Activated naive CD4-positive, alpha-beta T cell treated with anti-CD3 and anti-CD28 coated beads, Interleukin-2, amount 10 ng/mL, durations not matched to agents 7 days and 5 days (primary cell): ENCODE measurements around the gene OLAH.

Source experiments
- CTCF ChIA-PET: fragments of 350-600 bp; sonication (Branson Sonifier 250); formaldehyde crosslinking; loops from one replicate; lab custom pipeline; 2021; ENCODE audit warnings: antibody characterized with exemption; lab: Charles Lee
- DNase-seq: peaks from one replicate; pipeline ENCODE4 v3.0.0-alpha.2; 2020
- H3K27ac Mint-ChIP-seq: one replicate; pipeline ENCODE4 v1.8.0; 2021; ENCODE audit warnings: mild to moderate bottlenecking, moderate library complexity, mixed read lengths
- H3K27me3 Mint-ChIP-seq: one replicate; pipeline ENCODE4 v1.8.0; 2021; ENCODE audit warnings: mild to moderate bottlenecking, mixed read lengths
- H3K36me3 Mint-ChIP-seq: one replicate; pipeline ENCODE4 v1.8.0; 2021; ENCODE audit warnings: mixed read lengths
- H3K4me1 Mint-ChIP-seq: one replicate; pipeline ENCODE4 v1.8.0; 2021; ENCODE audit warnings: mixed read lengths
- H3K4me3 Mint-ChIP-seq: one replicate; pipeline ENCODE4 v1.8.0; 2021; ENCODE audit warnings: mild to moderate bottlenecking, moderate library complexity, mixed read lengths
- H3K9me3 Mint-ChIP-seq: one replicate; pipeline ENCODE4 v1.8.0; 2021; ENCODE audit warnings: mixed read lengths

Gene OLAH

GRCh38 chr10:15091418-15091817 lies 47.7 kb downstream of the OLAH start:
- peaks cover 9% of the 10 kb centered on the region for H3K4me1 Mint-ChIP-seq
- DNase-seq: no peak
- no peak overlapping the region for H3K27ac Mint-ChIP-seq
- no peak overlapping the region for H3K4me3 Mint-ChIP-seq
- H3K27me3 Mint-ChIP-seq: peaks cover 48% of the 10 kb centered on the region
- CTCF ChIA-PET: no interaction called here
- H3K9me3 Mint-ChIP-seq: no peaks in the 10 kb centered on the region
- H3K36me3 Mint-ChIP-seq: no peaks in the 10 kb centered on the region

- H3K27me3 Mint-ChIP-seq: peaks cover 49% of the 10 kb centered on the region
- H3K9me3 Mint-ChIP-seq: no peaks in the 10 kb centered on the region
- H3K4me3 Mint-ChIP-seq: no peak overlapping the region
- H3K27ac Mint-ChIP-seq: no peak overlapping the region
- no peak for DNase-seq
- peaks cover 4% of the 10 kb centered on the region for H3K36me3 Mint-ChIP-seq
- H3K4me1 Mint-ChIP-seq: peaks cover 17% of the 10 kb centered on the region
- CTCF ChIA-PET: no interaction called here
Observed at GRCh38 chr10:15092855-15093408, 49.2 kb downstream of the OLAH start.

GRCh38 chr10:15096661-15097010 lies 52.9 kb downstream of the OLAH start:
- Mint-ChIP-seq H3K27me3 (peaks cover 34% of the 10 kb centered on the region), H3K9me3 (no peaks in the 10 kb centered on the region), H3K4me1 (peaks cover 34% of the 10 kb centered on the region), H3K4me3 (peak overlapping the region; percentile 95), H3K36me3 (peaks cover 22% of the 10 kb centered on the region), H3K27ac (peak overlapping the region; percentile 95)
- CTCF ChIA-PET: interaction anchor here (0.7 kb wide), 1 partner anchor 155 kb away, joined by 3 read pairs; no protein-coding TSS in a partner anchor
- DNase-seq: no peak

GRCh38 chr10:15097011-15097812 lies 53.5 kb downstream of the OLAH start, which contains the start of gene RPP38:
Gene RPP38, plus strand, starts transcription at chr10:15097355. Its CDS starts 5,960 bp downstream, at chr10:15103315.
- CTCF ChIA-PET: interaction anchor here (0.8 to 1.0 kb wide), 2 partner anchors 8 to 9 kb away, joined by 3 to 5 read pairs; no protein-coding TSS in a partner anchor
- Mint-ChIP-seq H3K27me3 (peaks cover 28% of the 10 kb centered on the region), H3K9me3 (no peaks in the 10 kb centered on the region), H3K36me3 (peaks cover 26% of the 10 kb centered on the region), H3K27ac (peak within 1 kb of the TSS; percentile 95), H3K4me1 (peaks cover 34% of the 10 kb centered on the region), H3K4me3 (peak within 1 kb of the TSS; percentile 95)
- DNase-seq: peak; percentile 95

GRCh38 chr10:15099886-15100285 lies 56.1 kb downstream of the OLAH start:
- H3K4me1 Mint-ChIP-seq: peaks cover 34% of the 10 kb centered on the region
- peaks cover 41% of the 10 kb centered on the region for H3K36me3 Mint-ChIP-seq
- no peak for DNase-seq
- H3K27ac Mint-ChIP-seq: peak overlapping the region; percentile 73
- CTCF ChIA-PET: interaction anchor here (0.6 to 1.1 kb wide), 3 partner anchors 25 to 196 kb away, joined by 3 to 4 read pairs (median 3); no protein-coding TSS in a partner anchor
- no peak overlapping the region for H3K4me3 Mint-ChIP-seq
- peaks cover 18% of the 10 kb centered on the region for H3K27me3 Mint-ChIP-seq
- H3K9me3 Mint-ChIP-seq: no peaks in the 10 kb centered on the region

- H3K9me3 Mint-ChIP-seq: no peaks in the 10 kb centered on the region
- DNase-seq: no peak
- H3K4me1 Mint-ChIP-seq: peaks cover 23% of the 10 kb centered on the region
- no peaks in the 10 kb centered on the region for H3K27me3 Mint-ChIP-seq
- H3K36me3 Mint-ChIP-seq: peaks cover 57% of the 10 kb centered on the region
- no peak overlapping the region for H3K4me3 Mint-ChIP-seq
- CTCF ChIA-PET: interaction anchor here (1.0 to 1.9 kb wide), 2 partner anchors 22 to 112 kb away, joined by 4 to 7 read pairs; no protein-coding TSS in a partner anchor
- no peak overlapping the region for H3K27ac Mint-ChIP-seq
Observed at GRCh38 chr10:15103513-15103912, 59.8 kb downstream of the OLAH start.

GRCh38 chr10:15106352-15107013 lies 62.7 kb downstream of the OLAH start:
- H3K36me3 Mint-ChIP-seq: peaks cover 53% of the 10 kb centered on the region
- H3K4me1 Mint-ChIP-seq: peaks cover 5% of the 10 kb centered on the region
- DNase-seq: peak; percentile 80
- no peak overlapping the region for H3K4me3 Mint-ChIP-seq
- H3K27me3 Mint-ChIP-seq: no peaks in the 10 kb centered on the region
- H3K27ac Mint-ChIP-seq: no peak overlapping the region
- no peaks in the 10 kb centered on the region for H3K9me3 Mint-ChIP-seq
- CTCF ChIA-PET: interaction anchor here (0.7 to 2.6 kb wide), 12 partner anchors 8 to 154 kb away, joined by 3 to 16 read pairs (median 3); partner anchors contain the start of genes MEIG1 and RPP38

GRCh38 chr10:15112657-15113056 lies 68.9 kb downstream of the OLAH start:
- Mint-ChIP-seq H3K27me3 (no peaks in the 10 kb centered on the region), H3K4me1 (no peaks in the 10 kb centered on the region), H3K27ac (no peak overlapping the region), H3K36me3 (peaks cover 30% of the 10 kb centered on the region), H3K9me3 (no peaks in the 10 kb centered on the region), H3K4me3 (no peak overlapping the region)
- DNase-seq: no peak
- CTCF ChIA-PET: no interaction called here

- H3K4me3 Mint-ChIP-seq: no peak overlapping the region
- no peak overlapping the region for H3K27ac Mint-ChIP-seq
- CTCF ChIA-PET: no interaction called here
- DNase-seq: no peak
- peaks cover 28% of the 10 kb centered on the region for H3K36me3 Mint-ChIP-seq
- no peaks in the 10 kb centered on the region for H3K27me3 Mint-ChIP-seq
- no peaks in the 10 kb centered on the region for H3K9me3 Mint-ChIP-seq
- H3K4me1 Mint-ChIP-seq: no peaks in the 10 kb centered on the region
Observed at GRCh38 chr10:15113766-15114165, 70.0 kb downstream of the OLAH start.

- Mint-ChIP-seq H3K27ac (no peak overlapping the region), H3K4me1 (no peaks in the 10 kb centered on the region), H3K27me3 (no peaks in the 10 kb centered on the region), H3K9me3 (no peaks in the 10 kb centered on the region), H3K36me3 (peaks cover 35% of the 10 kb centered on the region), H3K4me3 (no peak overlapping the region)
- CTCF ChIA-PET: no interaction called here
- DNase-seq: no peak
Observed at GRCh38 chr10:15116225-15116624, 72.5 kb downstream of the OLAH start.

GRCh38 chr10:15118615-15119014 lies 74.9 kb downstream of the OLAH start:
- Mint-ChIP-seq H3K36me3 (peaks cover 42% of the 10 kb centered on the region), H3K27me3 (no peaks in the 10 kb centered on the region), H3K4me1 (peaks cover 14% of the 10 kb centered on the region), H3K9me3 (no peaks in the 10 kb centered on the region), H3K4me3 (no peak overlapping the region), H3K27ac (no peak overlapping the region)
- DNase-seq: no peak
- CTCF ChIA-PET: interaction anchor here (0.8 kb wide), 1 partner anchor 127 kb away, joined by 3 read pairs; no protein-coding TSS in a partner anchor

GRCh38 chr10:15120523-15120922 lies 76.8 kb downstream of the OLAH start:
- H3K27ac Mint-ChIP-seq: no peak overlapping the region
- DNase-seq: no peak
- CTCF ChIA-PET: no interaction called here
- peaks cover 55% of the 10 kb centered on the region for H3K36me3 Mint-ChIP-seq
- H3K4me1 Mint-ChIP-seq: peaks cover 33% of the 10 kb centered on the region
- no peak overlapping the region for H3K4me3 Mint-ChIP-seq
- H3K27me3 Mint-ChIP-seq: no peaks in the 10 kb centered on the region
- H3K9me3 Mint-ChIP-seq: no peaks in the 10 kb centered on the region

- CTCF ChIA-PET: no interaction called here
- Mint-ChIP-seq H3K4me1 (peaks cover 41% of the 10 kb centered on the region), H3K4me3 (no peak overlapping the region), H3K9me3 (peaks cover 3% of the 10 kb centered on the region), H3K27ac (no peak overlapping the region), H3K27me3 (no peaks in the 10 kb centered on the region), H3K36me3 (peaks cover 62% of the 10 kb centered on the region)
- no peak for DNase-seq
Observed at GRCh38 chr10:15121707-15122106, 78.0 kb downstream of the OLAH start.

GRCh38 chr10:15122477-15123030 lies 78.8 kb downstream of the OLAH start:
- H3K27ac Mint-ChIP-seq: peak overlapping the region; percentile 86
- peaks cover 41% of the 10 kb centered on the region for H3K4me1 Mint-ChIP-seq
- no peaks in the 10 kb centered on the region for H3K27me3 Mint-ChIP-seq
- peaks cover 3% of the 10 kb centered on the region for H3K9me3 Mint-ChIP-seq
- H3K36me3 Mint-ChIP-seq: peaks cover 65% of the 10 kb centered on the region
- CTCF ChIA-PET: interaction anchor here (1.1 kb wide), 1 partner anchor 13 kb away, joined by 3 read pairs; no protein-coding TSS in a partner anchor
- peak overlapping the region; percentile 12 for H3K4me3 Mint-ChIP-seq
- no peak for DNase-seq
